GM21825 (cell line): ENCODE data around the gene RBM48.
"Not testable (repeated sequence)": the region's sequence is repeated elsewhere in the genome, so short reads cannot be mapped to it uniquely, and the experiment has no call there.

Experiments
- ATAC-seq: cut with Tn5 transposase; IDR thresholded peaks from one replicate; pipeline ENCODE4 v1.9.1; 2021; ENCODE audit warnings: mild to moderate bottlenecking, moderate library complexity; ENCODE audit not compliant: unreplicated experiment

Gene RBM48

DNA sequence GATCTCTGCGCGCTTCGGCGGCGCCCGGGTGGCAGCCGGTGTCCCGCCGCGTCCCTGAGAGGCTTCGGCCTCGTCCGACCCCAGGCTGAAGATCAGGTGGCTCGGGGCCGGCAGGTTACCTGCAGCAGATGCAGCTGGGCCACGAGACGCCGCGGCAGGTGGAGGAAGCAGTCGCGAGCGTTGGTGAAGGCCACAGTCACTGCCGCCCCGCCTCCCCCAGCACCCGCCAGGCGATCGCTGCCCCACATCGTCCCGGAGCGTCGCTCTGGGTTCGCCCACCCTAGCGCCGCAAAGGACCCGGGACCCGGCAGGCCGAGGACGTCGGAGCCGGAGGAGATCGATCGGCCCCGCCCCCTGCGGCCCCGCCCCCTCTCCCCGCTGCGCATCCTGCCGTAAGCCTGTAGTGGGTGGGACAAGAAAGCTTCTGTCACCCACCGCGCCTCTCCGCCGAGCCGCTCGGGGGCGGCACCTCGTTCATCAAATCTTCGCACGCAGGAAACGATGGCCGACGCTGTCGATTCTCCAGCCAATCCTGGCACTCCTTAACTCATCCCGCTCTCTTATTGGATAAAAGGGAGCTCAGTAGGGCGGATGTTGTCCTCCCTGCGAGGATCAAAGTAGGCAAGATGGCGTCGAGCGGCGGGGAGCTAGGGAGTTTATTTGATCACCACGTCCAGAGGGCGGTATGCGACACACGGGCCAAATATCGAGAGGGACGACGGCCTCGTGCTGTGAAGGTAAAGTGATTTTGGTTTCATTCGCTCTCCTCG is at the start of gene RBM48, which contains the start of gene PEX1:
Gene RBM48 (plus strand): TSS at position 608 of the 770 bp plus-strand sequence. CDS start 19 bp downstream, at position 627.
Gene PEX1 (minus strand): TSS at position 333 of the 770 bp plus-strand sequence. CDS start 85 bp downstream, at position 248.
- ATAC-seq = peak; percentile 94

DNA sequence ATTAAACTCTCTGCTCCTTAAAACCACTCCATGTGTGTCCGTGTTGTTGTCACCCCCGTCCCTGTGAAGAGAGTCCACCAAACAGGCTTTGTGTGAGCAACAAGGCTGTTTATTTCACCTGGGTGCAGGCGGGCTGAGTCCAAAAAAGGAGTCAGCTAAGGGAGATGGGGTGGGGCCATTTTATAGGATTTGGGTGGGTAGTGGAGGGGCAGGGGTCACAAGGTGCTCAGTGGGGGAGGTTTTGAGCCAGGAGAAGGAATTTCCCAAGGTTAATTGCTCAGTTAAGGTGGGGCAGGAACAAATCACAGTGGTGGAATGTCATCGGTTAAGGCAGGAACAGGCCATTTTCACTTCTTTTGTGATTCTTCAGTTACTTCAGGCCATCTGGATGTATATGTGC is 49.4 kb upstream of the RBM48 start:
- ATAC-seq = not testable (repeated sequence)

DNA sequence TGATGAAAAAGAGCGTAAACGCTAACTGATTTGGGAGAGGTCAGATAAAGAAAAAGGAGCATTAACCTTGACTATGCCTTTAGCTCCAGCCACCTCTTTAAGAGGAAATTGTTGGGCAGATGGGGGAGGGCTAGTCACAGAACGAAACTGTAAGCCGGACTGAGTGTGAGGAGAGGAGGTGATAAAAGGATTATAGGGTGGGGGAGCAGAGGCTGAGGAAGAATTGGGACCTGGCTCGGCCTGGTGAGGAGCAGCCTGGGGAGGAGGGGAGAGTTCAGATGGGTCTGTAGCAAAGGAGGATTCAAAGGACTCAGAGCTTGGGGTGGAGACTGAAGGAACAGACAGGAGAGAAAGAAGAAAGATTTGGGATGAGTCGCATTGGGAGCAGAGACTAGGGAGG is 45.0 kb upstream of the RBM48 start:
- ATAC-seq = not testable (repeated sequence)

DNA sequence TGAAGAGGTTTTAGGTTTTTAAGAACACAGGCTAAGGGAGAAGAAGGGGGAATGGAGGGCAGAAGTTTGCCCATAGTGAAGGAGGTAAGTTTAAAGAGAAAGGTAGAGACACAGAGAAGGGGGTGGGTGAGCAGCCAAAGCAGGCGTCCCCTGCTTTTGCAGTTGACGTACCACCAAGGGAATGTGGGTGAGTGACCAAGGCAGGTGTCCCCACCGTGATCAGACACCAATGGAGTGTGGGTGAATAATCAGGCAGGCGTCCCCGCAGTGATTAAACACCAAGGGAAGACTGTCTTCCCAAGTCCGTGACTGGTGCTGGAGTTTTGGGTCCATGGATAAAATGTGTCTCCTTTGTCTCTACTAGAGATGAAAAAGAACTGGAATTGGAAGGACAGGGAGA is 44.4 kb upstream of the RBM48 start:
- ATAC-seq = not testable (repeated sequence)

DNA sequence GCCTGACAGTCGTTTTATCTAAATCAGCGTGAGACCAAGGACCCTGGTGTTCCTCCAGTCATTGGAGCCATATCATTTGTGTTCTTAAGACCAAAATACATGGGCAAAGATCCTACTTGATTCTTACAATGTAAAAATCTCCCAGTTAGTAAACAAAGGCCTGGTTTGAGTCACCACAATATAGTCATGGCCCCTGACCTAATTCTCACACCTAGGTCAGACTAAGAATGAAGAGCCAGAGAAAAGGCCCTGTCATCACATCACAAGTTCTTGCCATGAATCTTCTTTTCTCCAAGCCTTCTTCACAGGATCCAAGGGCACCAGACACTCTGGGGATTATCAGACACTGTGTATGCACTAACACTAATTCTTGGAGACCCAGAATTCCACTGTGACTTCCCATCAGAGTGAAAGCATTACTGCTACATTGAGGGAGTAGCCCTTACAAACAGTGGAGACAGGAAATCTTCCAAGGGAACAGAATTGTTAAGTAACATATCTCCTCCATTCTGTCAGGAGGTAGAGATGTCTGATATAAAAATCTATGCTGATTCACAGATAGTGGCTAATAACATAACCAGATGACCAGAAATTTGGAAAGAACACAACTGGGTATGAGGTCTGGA is 43.2 kb upstream of the RBM48 start:
- no peak for ATAC-seq

DNA sequence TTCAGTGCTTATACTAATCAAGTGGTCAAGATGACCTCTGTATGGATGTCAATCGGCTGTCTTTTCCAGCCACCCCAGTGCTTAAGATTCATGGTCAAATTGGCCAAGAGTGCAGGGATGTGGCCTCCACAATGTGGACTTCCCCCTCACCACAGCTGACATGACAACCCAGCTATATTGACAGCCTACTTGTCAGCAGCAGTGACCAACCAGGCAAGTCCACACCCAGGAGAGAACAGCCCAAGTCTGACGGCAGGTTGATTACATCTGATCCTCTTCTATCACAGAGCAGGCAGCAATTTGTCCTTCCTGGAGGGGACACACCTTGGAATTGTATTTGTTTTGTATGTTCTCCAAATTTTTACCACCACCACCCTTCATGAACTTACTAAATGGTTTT is 42.6 kb upstream of the RBM48 start:
- ATAC-seq = no peak

DNA sequence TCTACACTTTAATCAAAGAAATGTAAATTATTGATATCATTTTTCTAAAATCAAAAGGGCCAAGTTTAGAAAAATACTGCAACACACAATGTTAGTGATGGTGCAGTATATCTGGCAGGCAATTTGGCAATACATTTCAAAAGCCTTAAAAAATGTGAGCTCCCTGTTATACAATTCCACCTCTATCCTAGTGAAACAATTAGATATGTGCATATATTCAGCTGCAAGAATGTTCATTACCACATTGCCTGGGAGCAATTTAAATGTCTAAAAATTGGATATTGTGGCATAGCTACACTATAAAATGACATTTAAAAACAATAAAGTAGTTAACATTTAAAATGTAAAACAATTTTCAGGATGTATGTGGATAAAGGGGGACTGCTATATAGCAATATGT is 40.8 kb upstream of the RBM48 start:
- no peak for ATAC-seq

DNA sequence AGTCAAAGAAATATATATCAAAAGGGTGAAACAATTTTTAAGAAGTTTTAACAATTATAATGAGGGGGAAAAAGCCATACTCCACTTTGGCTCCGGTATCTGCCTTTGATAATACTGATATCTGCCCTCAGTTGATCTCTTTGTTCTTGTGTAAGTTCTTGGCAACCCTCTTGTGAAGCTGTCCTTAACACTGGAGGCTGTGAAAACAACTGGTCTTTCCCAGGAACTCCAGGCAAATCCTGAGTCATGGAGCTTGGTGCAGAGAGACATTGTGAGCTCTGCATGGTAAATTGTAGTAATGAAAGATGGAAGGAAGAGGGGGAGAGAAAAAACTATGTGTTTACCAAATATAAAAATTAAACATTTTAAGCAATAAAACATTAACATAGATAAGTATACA is 39.0 kb upstream of the RBM48 start:
- no peak for ATAC-seq

DNA sequence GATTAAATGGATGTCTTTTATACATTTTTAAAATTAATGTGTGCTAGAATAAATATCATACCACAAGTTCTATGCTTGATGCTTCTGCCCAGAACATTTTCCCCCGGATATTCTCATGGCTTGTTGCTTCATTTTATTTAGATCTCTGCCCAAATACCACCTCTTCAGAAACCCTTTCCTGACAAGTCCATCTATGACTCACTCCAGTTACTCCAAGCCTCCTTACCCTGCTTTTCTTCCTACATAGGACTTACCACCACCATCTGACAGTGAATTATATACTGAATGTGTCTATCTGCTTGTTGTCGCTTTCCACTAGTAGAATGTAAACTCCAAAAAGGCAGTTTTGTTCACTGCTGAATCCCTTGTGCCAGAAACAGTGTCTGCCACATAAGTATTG is 31.7 kb upstream of the RBM48 start:
- ATAC-seq = no peak

DNA sequence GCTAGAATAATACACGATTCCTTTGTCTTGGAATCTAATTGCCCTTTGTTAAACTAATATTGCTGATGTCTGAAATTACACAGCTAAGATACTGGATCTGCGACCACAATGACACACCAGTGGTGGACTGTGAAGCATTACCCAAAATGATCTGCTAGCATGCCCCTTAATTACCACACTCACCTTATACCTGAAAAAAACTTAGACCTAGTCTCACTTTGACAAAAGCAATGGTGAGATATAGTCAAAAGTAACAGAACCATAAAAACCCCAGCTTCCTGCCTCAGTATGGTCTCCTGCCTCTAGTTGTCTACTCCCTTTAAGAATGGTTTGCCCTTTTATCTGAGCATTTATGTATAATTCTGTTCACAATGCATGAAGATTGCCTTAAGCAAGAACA is 30.0 kb upstream of the RBM48 start:
- no peak for ATAC-seq

DNA sequence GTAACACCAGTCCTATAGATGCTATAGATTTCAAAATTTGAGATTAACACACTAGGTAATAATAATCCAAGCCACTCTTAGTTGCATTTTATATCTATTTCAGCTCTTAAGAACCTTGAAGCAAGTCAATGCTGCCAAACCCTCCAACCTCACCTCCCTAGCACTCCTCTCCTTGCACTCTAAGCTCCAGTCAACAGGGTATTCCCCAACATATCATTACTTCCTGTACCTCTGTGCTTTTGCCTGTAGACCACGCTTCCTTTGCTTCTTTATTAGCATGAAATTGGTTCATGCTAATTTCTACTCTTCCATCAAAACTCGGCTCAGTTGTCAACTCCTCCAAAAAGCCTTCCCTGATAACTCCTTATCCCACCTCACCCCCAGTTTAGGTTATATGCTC is 24.8 kb upstream of the RBM48 start:
- ATAC-seq = no peak

DNA sequence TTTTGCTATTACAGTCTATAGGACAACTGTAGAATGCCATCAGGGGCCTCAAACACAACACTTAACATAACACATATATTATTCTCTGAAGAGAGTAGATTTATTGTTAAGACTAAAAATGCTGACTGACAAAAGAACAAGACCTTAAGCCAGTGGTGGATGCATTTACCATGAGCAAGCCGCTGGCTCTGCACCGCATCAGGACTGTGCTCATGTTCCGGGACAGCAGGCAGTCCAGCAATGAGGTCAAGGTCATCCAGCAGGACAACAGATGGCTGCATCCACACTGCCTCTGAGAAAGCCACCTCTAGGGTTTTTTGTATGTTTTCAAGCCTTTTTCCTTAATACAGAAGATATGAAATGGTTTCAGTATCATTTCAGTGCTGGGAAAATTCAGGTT is 24.0 kb upstream of the RBM48 start:
- ATAC-seq = no peak

DNA sequence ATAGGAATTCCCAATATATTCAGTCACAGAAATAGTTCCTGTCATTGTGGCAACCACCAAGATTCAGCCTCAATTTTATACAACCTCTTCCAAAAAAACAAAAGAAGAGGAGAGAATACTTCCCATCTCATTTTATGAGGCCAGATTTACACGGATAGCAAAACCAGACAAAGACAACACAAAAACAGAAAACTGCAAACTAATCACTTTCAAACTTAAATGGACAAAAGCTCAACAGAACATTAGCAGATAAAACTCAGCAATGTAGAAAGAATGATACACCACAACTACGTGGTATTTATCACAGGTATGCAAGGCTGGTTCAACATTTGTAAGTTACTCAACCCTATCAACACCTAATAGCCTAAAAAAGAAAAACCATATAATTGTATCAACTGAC is 22.2 kb upstream of the RBM48 start:
- no peak for ATAC-seq

DNA sequence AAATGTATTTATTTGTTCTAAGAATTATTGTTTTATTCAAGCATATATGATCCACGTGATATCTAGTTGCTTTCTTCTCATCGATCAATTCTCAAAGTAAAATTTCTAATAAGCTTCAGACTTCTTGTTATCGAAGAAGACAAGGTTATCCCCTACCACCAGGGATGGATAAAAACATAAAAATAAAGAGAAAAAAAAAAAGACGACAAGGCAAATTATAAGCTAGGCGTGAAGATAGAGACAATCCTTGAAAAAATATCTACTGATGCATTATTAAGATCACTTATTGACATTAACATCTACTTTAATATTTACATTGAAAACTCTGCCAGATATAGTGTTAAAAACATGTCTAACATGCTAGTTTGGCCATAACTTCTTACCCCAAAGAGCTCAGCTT is 19.6 kb upstream of the RBM48 start:
- no peak for ATAC-seq

DNA sequence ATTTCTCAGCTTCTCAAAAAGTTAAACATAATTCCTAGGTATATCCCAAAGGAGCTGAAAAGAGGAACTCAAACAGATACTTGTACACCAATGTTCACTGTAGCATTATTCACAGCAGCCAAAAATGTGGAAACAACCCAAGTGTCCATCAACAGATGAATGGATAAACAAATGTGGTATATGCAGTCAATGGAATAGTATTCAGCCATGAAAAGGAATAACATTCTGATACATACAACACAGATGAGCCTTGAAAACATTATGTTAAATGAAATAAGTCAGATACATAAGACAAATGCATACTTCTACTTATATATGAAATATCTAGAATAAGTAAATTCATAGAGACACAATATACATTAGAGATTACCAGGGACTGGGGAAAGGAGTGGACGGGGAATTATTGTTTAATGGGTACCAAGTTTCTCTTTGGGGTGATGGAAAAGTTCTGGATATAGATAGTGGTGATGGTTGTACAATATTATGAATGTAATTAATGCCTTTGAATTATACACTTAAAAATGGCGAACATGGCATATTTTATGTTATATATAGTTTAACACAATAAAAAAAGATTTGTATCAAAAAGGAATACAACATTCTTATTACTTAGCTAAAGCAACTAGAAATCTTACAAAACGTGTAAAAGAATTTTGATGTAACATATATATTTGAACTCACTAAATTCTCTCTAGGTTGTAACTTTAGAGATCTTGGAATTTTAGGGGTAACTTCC is 15.3 kb upstream of the RBM48 start:
- ATAC-seq = no peak

DNA sequence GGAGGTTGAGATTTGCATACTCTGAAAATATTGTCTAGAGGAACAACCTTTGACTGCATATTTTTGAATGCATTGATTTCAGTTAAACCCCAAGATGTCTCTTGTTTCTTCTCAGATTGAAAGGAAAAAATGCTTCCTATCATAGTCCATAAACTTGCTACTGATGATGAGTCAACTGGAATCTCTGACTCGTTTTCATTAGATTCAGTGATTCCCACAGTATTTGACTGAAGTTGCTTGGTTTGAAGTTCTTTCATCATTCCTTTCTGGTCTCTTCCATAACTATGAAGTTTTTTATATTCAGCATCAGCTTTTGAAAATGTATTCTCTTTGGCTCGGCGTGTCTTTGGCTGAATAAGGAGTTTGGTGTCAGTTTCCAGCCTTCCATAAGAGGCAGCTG is 11.0 kb upstream of the RBM48 start:
- ATAC-seq = no peak

DNA sequence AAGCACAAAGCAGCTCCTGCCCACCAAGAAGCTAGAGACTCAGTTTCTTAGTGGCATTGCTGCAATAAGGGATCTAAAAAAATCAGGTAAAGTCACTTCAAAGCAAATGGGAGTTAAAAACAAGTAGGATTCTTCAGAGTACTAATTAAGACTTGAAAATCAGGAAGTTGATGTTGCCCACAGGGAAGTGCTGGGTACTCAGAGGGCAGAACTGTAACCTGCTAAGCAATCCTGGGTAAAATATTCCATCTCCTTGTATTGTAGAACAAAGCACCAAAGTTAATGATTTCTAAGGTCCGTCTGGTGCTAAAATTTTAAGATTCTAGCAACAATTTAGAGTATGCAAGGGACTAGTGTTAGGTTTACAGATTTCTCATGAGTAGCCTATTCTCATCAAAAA is 8.6 kb upstream of the RBM48 start:
- no peak for ATAC-seq

DNA sequence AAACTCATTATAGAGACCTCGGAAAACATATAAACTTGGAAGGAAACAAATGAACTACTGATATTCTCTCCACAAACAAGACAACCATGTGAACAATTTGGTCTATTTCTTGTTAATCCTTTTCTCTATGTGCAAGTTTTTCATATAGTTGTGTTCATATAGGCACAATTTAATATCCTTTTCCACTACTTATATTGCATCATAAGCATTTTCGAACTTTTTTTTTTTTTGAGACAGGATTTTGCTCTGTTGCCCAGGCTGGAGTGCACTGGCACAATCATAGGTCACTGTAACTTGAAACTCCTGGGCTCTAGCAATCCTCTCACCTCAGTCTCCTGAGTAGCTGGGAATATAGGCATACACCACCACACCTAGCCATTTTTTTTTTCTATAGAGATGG is 5.5 kb upstream of the RBM48 start:
- no peak for ATAC-seq

DNA sequence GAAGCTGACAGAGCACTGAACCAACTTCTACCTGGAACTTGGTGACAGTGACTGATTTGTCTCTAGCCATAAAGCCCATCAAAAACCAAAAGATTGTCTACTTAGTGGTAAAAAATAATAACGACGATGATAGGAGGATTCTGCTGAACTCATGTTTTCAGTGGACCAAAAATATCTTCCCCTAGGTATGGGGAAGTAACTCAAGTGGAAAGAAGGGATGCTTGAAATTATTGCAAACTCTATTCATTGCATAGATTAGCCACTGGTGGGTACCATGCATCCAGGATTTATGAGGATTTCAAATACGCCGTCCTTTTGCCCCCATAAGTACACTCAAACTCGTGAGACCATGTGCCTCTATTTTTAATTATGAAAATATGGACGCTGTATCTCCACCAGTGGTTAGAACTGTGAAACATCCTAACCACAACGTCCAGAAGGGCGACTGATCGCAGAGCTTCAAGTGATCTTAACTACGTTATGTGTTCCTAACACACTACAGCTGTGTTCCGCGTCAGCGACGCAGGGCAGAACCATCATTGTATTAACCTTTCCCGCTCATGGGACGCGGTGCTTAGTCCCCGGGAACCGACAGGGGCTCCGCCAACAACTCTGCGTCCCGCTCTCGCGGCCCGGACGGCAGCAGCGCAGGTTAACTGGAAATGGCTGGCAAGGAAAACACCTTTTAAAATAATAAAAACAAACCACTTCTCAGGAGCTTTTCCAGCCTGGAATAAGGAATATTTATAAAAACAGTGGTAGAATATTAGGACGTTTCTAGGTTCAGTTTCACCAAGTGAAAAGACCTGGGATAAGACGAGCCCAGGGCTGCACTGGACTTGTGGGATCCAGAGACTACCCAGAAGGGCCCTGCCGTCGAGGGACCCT is 1.1 kb upstream of the RBM48 start:
- peak; percentile 24 for ATAC-seq

DNA sequence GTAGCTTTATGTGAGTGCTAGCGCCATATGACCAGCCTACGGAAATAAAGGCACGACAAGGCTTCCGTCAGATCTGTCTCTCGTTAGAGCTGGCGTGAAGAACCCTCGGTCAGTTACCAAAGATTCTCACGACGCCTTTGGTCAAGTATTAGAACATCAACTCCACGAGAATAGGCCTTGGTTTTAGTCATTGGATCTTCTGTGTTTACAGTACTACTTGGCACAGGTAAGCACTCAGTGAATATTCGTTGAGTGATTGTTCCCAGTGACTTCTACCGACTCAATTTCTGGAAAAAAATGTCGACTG is 316 bp downstream of the RBM48 start:
- peak; percentile 5 for ATAC-seq

DNA sequence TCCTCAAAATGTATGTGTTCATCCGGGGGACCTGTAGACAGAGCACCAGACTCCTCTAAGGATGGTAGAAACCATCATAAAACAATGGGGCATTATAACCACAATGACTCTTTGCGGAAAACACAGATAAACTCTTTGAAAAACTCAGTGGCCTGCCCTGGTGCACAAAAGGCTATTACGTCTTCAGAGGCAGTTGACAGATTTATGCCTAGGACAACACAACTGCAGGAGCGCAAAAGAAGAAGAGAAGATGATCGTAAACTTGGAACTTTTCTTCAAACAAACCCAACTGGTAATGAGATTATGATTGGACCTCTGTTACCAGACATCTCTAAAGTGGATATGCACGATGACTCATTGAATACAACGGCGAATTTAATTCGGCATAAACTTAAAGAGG is 6.0 kb downstream of the RBM48 start:
- ATAC-seq = no peak
